H9 (cell line): ENCODE data around the gene TTC23L. TPM values are rescaled to one million over a fixed set of nuclear protein-coding genes. Genes with fewer than 3 reads are reported as not detected.

Experiments used
- DNase-seq: peaks from one replicate; pipeline ENCODE4 v3.0.0-alpha.2; 2017
- H2AFZ ChIP-seq: one replicate; pipeline ENCODE4 v1.6.1; 2013; ENCODE audit warnings: mild to moderate bottlenecking, low read length, control low read depth, moderate library complexity
- H2AK5ac ChIP-seq: 2 replicates; pipeline ENCODE4 v1.6.1; 2013; ENCODE audit warnings: low read length, control low read depth, mixed read lengths; ENCODE audit not compliant: insufficient read length
- H2BK120ac ChIP-seq: one replicate; pipeline ENCODE4 v1.6.1; 2013; ENCODE audit warnings: low read depth, mild to moderate bottlenecking, low read length, control low read depth, inconsistent platforms; ENCODE audit not compliant: poor library complexity, severe bottlenecking
- H2BK12ac ChIP-seq: 2 replicates; pipeline ENCODE4 v1.6.1; 2013; ENCODE audit warnings: low read length, control low read depth, mixed read lengths, low read depth; ENCODE audit not compliant: insufficient read length
- H2BK15ac ChIP-seq: 2 replicates; pipeline ENCODE4 v1.6.1; 2013; ENCODE audit warnings: low read depth, low read length, control low read depth
- H2BK20ac ChIP-seq: one replicate; pipeline ENCODE4 v1.6.1; 2013; ENCODE audit warnings: low read depth, mild to moderate bottlenecking, low read length, control low read depth, inconsistent platforms; ENCODE audit not compliant: poor library complexity, severe bottlenecking
- H2BK5ac ChIP-seq: 2 replicates; pipeline ENCODE4 v1.6.1; 2013; ENCODE audit warnings: low read length, control low read depth, mixed read lengths; ENCODE audit not compliant: insufficient read length
- H3K14ac ChIP-seq: 2 replicates; pipeline ENCODE4 v1.6.1; 2013; ENCODE audit warnings: low read length, control low read depth; ENCODE audit not compliant: insufficient read depth
- H3K18ac ChIP-seq: 2 replicates; pipeline ENCODE4 v1.6.1; 2013; ENCODE audit warnings: low read depth, mild to moderate bottlenecking, mixed read lengths, low read length, control low read depth; ENCODE audit not compliant: insufficient read length
- H3K23ac ChIP-seq: 2 replicates; pipeline ENCODE4 v1.6.1; 2013; ENCODE audit warnings: low read length, control low read depth, mixed read lengths, low read depth; ENCODE audit not compliant: insufficient read length
- H3K23me2 ChIP-seq: 2 replicates; pipeline ENCODE4 v1.6.1; 2013; ENCODE audit warnings: low read depth, mild to moderate bottlenecking, mixed read lengths, low read length, control low read depth; ENCODE audit not compliant: insufficient read length, poor library complexity, severe bottlenecking
- H3K27ac ChIP-seq: 2 replicates; pipeline ENCODE4 v1.5.1; 2013; ENCODE audit warnings: low read length, control low read depth, mixed read lengths, low read depth; ENCODE audit not compliant: insufficient read length
- H3K27me3 ChIP-seq: 2 replicates; pipeline ENCODE4 v1.6.1; 2013; ENCODE audit warnings: low read length, control low read depth, inconsistent platforms; ENCODE audit not compliant: insufficient read depth
- H3K4ac ChIP-seq: 2 replicates; pipeline ENCODE4 v1.6.1; 2013; ENCODE audit warnings: low read depth, mild to moderate bottlenecking, control low read depth, inconsistent platforms, low read length, moderate library complexity
- H3K4me1 ChIP-seq: 2 replicates; pipeline ENCODE4 v1.6.1; 2013; ENCODE audit warnings: low read length, control low read depth, inconsistent platforms; ENCODE audit not compliant: insufficient read depth
- H3K4me2 ChIP-seq: 2 replicates; pipeline ENCODE4 v1.6.1; 2013; ENCODE audit warnings: low read length, control low read depth, mixed read lengths; ENCODE audit not compliant: insufficient read length, insufficient read depth
- H3K56ac ChIP-seq: 2 replicates; pipeline ENCODE4 v1.6.1; 2013; ENCODE audit warnings: low read depth, mild to moderate bottlenecking, mixed read lengths, low read length, control low read depth; ENCODE audit not compliant: insufficient read length
- H3K79me1 ChIP-seq: 2 replicates; pipeline ENCODE4 v1.6.1; 2013; ENCODE audit warnings: low read depth, mild to moderate bottlenecking, moderate library complexity, low read length, control low read depth, inconsistent platforms; ENCODE audit not compliant: insufficient read depth, poor library complexity, severe bottlenecking
- H3K79me2 ChIP-seq: 2 replicates; pipeline ENCODE4 v1.6.1; 2013; ENCODE audit warnings: low read length, control low read depth, inconsistent platforms; ENCODE audit not compliant: insufficient read depth
- H3K9ac ChIP-seq: 2 replicates; pipeline ENCODE4 v1.6.1; 2013; ENCODE audit warnings: low read length, control low read depth, mixed read lengths; ENCODE audit not compliant: insufficient read length; ENCODE audit errors: extremely low read depth
- H3K9me3 ChIP-seq: one replicate; pipeline ENCODE4 v1.6.1; 2013; ENCODE audit warnings: low read depth, low read length, inconsistent platforms; ENCODE audit not compliant: control insufficient read depth
- H3T11ph ChIP-seq: one replicate; pipeline ENCODE4 v1.6.1; 2013; ENCODE audit warnings: mild to moderate bottlenecking, low read length, control low read depth, inconsistent platforms
- H4K20me1 ChIP-seq: one replicate; pipeline ENCODE4 v1.6.1; 2013; ENCODE audit not compliant: control insufficient read depth, insufficient read length, insufficient read depth
- H4K5ac ChIP-seq: 2 replicates; pipeline ENCODE4 v1.6.1; 2013; ENCODE audit warnings: low read depth, mild to moderate bottlenecking, mixed read lengths, low read length, control low read depth; ENCODE audit not compliant: insufficient read length
- H4K8ac ChIP-seq: replicated peaks from 2 replicates; pipeline ENCODE4 v1.6.1; 2013; ENCODE audit warnings: low read length, control low read depth, mixed read lengths, low read depth; ENCODE audit not compliant: insufficient read length
- H4K91ac ChIP-seq: 2 replicates; pipeline ENCODE4 v1.6.1; 2013; ENCODE audit warnings: low read depth, mild to moderate bottlenecking, moderate library complexity, mixed read lengths, low read length, control low read depth; ENCODE audit not compliant: insufficient read length
- H3K27ac Mint-ChIP-seq, 3 experiments: 2 replicates in 2 of 3; 3 replicates in 1 of 3; pipeline ENCODE4 v1.8.0; 2020 to 2021; ENCODE audit warnings: mixed read lengths in 3 of 3, mild to moderate bottlenecking in 1 of 3, moderate library complexity in 1 of 3
- H3K27me3 Mint-ChIP-seq: 2 replicates; pipeline ENCODE4 v1.8.0; 2021; ENCODE audit warnings: low read depth, mild to moderate bottlenecking, moderate library complexity, mixed read lengths
- H3K36me3 Mint-ChIP-seq, 3 experiments: 2 replicates in 2 of 3; 3 replicates in 1 of 3; pipeline ENCODE4 v1.8.0; 2020 to 2021; ENCODE audit warnings: low read depth in 3 of 3, mixed read lengths in 3 of 3; ENCODE audit not compliant: insufficient read depth in 1 of 3
- H3K4me1 Mint-ChIP-seq, 2 experiments: 2 replicates each; pipeline ENCODE4 v1.8.0; 2020; ENCODE audit warnings: mixed read lengths in 2 of 2
- H3K4me3 Mint-ChIP-seq, 2 experiments: 2 replicates in 1 of 2; 3 replicates in 1 of 2; pipeline ENCODE4 v1.8.0; 2020 to 2021; ENCODE audit warnings: mild to moderate bottlenecking in 2 of 2, mixed read lengths in 2 of 2, moderate library complexity in 1 of 2
- H3K9me3 Mint-ChIP-seq, 2 experiments: 2 replicates in 1 of 2; 3 replicates in 1 of 2; pipeline ENCODE4 v1.8.0; 2020; ENCODE audit warnings: mild to moderate bottlenecking in 2 of 2, mixed read lengths in 2 of 2, moderate library complexity in 1 of 2
- CTCF ChIP-seq: fragments of 200-600 bp; sonication (generic); conservative IDR thresholded peaks from 3 replicates; pipeline ENCODE4 v1.8.0; 2021; ENCODE audit warnings: antibody characterized with exemption, mild to moderate bottlenecking
- WGBS: extraction: QIAGEN DNeasy Blood & Tissue Kit; methylation state at CpG from one replicate; pipeline ENCODE4 v1.1.7; 2013; ENCODE audit warnings: missing lambda C conversion rate, low lambda C conversion rate, mixed read lengths; ENCODE audit not compliant: insufficient read length; ENCODE audit errors: extremely low coverage; 5-methylcytosine and 5-hydroxymethylcytosine counted together
- total RNA-seq: library from RNA; stranded (reverse); gene quantifications from 2 replicates; pipeline ENCODE4 v1.2.1, GENCODE V29; 2021

TTC23L gene
- total RNA-seq, 1 experiment from 2014 or later = 0.96 TPM

GRCh38 chr5:34913072-34913471 lies 74.1 kb downstream of the TTC23L start:
- Mint-ChIP-seq H3K27ac (no peak overlapping the region), H3K4me1 (peaks cover 21 to 25% of the 10 kb centered on the region in 2 experiments), H3K27me3 (no peaks in the 10 kb centered on the region), H3K4me3 (no peak overlapping the region), H3K36me3 (peaks cover 37 to 57% (median 56%) of the 10 kb centered on the region in 3 experiments; a peak in 6 of 7 replicates), H3K9me3 (no peaks in the 10 kb centered on the region)
- H2AK5ac ChIP-seq = no peak overlapping the region
- H2BK20ac ChIP-seq = no peak overlapping the region
- H2BK120ac ChIP-seq = no peak overlapping the region
- H3K4me1 ChIP-seq = no peaks in the 10 kb centered on the region
- no peak overlapping the region for H3K4ac ChIP-seq
- H4K91ac ChIP-seq = no peak overlapping the region
- no peak overlapping the region for H3K27ac ChIP-seq
- H3K14ac ChIP-seq = no peak overlapping the region
- no peak overlapping the region for H3K9ac ChIP-seq
- H3K4me2 ChIP-seq = no peak overlapping the region
- no peak overlapping the region for H4K5ac ChIP-seq
- no peak overlapping the region for H4K8ac ChIP-seq
- no peaks in the 10 kb centered on the region for H4K20me1 ChIP-seq
- no peak for DNase-seq
- no peak overlapping the region for H3K56ac ChIP-seq
- no peak overlapping the region for H3K18ac ChIP-seq
- no peak overlapping the region for H2BK5ac ChIP-seq
- no peaks in the 10 kb centered on the region for H3K27me3 ChIP-seq
- H2BK12ac ChIP-seq = no peak overlapping the region
- no peaks in the 10 kb centered on the region for H3K79me1 ChIP-seq
- H3K79me2 ChIP-seq = peaks cover 29% of the 10 kb centered on the region
- no peak overlapping the region for H2AFZ ChIP-seq
- no peaks in the 10 kb centered on the region for H3K9me3 ChIP-seq
- no peak for TF ChIP-seq CTCF
- no peak overlapping the region for H2BK15ac ChIP-seq
- H3K23ac ChIP-seq = no peak overlapping the region
- no CpG with 5 or more reads among the region's 2 CpGs for WGBS
- no peak overlapping the region for H3T11ph ChIP-seq
- peaks cover 5% of the 10 kb centered on the region for H3K23me2 ChIP-seq
